Amniotic stem cell (primary cell): ENCODE data around the gene DCTN3.
"Not testable (repeated sequence)": the region's sequence is repeated elsewhere in the genome, so short reads cannot be mapped to it uniquely, and the experiment has no call there.

Experiments used
- DNase-seq: peaks from one replicate; lab custom pipeline; 2025; lab: John Stamatoyannopoulos, UW

Gene DCTN3

GRCh38 chr9:34647084-34647403 is 26.7 kb upstream of the DCTN3 start:
- no peak for DNase-seq

GRCh38 chr9:34646211-34647083 is 26.2 kb upstream of the DCTN3 start, which contains the start of gene GALT:
Gene GALT, plus strand, starts transcription at chr9:34646675. Its CDS starts 30 bp downstream, at chr9:34646705.
- DNase-seq, result peak; percentile 64

GRCh38 chr9:34644766-34645314 is 24.5 kb upstream of the DCTN3 start:
- no peak for DNase-seq

- DNase-seq, result no peak
Measured at GRCh38 chr9:34642679-34643078, 22.4 kb upstream of the DCTN3 start.

- not testable (repeated sequence) for DNase-seq
Measured at GRCh38 chr9:34639322-34639721, 19.0 kb upstream of the DCTN3 start.

GRCh38 chr9:34638138-34638445 is 17.8 kb upstream of the DCTN3 start:
- no peak for DNase-seq

- DNase-seq, result peak; percentile 66
Measured at GRCh38 chr9:34637356-34638137, 17.3 kb upstream of the DCTN3 start, which contains the start of gene SIGMAR1. Gene SIGMAR1, minus strand, starts transcription at chr9:34637787. Its CDS starts 90 bp downstream, at chr9:34637697.

GRCh38 chr9:34636791-34637355 is 16.6 kb upstream of the DCTN3 start:
- DNase-seq, result no peak

GRCh38 chr9:34635556-34635955 is 15.3 kb upstream of the DCTN3 start:
- no peak for DNase-seq

- DNase-seq, result no peak
Measured at GRCh38 chr9:34634551-34635248, 14.4 kb upstream of the DCTN3 start.

GRCh38 chr9:34633851-34634550 is 13.7 kb upstream of the DCTN3 start:
- no peak for DNase-seq

GRCh38 chr9:34633166-34633565 is 12.9 kb upstream of the DCTN3 start:
- DNase-seq, result no peak

GRCh38 chr9:34630402-34631154 is 10.3 kb upstream of the DCTN3 start:
- DNase-seq, result no peak

GRCh38 chr9:34629491-34629808 is 9.2 kb upstream of the DCTN3 start:
- no peak for DNase-seq

GRCh38 chr9:34628656-34629490 is 8.6 kb upstream of the DCTN3 start, which contains the start of gene ARID3C:
Gene ARID3C, minus strand, starts transcription at chr9:34629066. Its CDS starts 1,052 bp downstream, at chr9:34628014.
- DNase-seq, result no peak

- no peak for DNase-seq
Measured at GRCh38 chr9:34627716-34628655, 7.7 kb upstream of the DCTN3 start.

GRCh38 chr9:34625186-34625486 is 4.8 kb upstream of the DCTN3 start:
- no peak for DNase-seq

GRCh38 chr9:34624475-34625185 is 4.3 kb upstream of the DCTN3 start:
- DNase-seq, result no peak
